PC-3 (cell line): ENCODE results near the gene SEMA3C.

Experiments used
- CTCF ChIP-seq: fragments of 300-600 bp; sonication (generic); conservative IDR thresholded peaks from 2 replicates; pipeline ENCODE4 v1.5.1; 2017; ENCODE audit warnings: antibody characterized with exemption, low read depth, mild to moderate bottlenecking, low read length
- EZH2phosphoT487 ChIP-seq: fragments of 300-600 bp; sonication (generic); IDR thresholded peaks from 2 replicates; pipeline ENCODE4 v1.6.1; 2018; ENCODE audit warnings: mild to moderate bottlenecking, antibody characterized with exemption, low read length, borderline replicate concordance

- TF ChIP-seq CTCF (no peak), EZH2phosphoT487 (no peak)
Measured at GRCh38 chr7:80869106-80869784, 49.6 kb downstream of the SEMA3C start.
